HEK293T (cell line): ENCODE results near the gene CHD6.

Source experiments
- BHLHE40 ChIP-seq: fragments of 450-650 bp; IDR thresholded peaks from 2 replicates; pipeline ENCODE4 v1.6.1; 2016; ENCODE audit warnings: mild to moderate bottlenecking, moderate library complexity, borderline replicate concordance
- CTBP1 ChIP-seq: fragments of 450-650 bp; IDR thresholded peaks from 2 replicates; pipeline ENCODE4 v1.6.1; 2016; ENCODE audit warnings: borderline replicate concordance
- FOXK2 ChIP-seq: fragments of 450-650 bp; IDR thresholded peaks from 2 replicates; pipeline ENCODE4 v1.6.1; 2016; ENCODE audit warnings: mild to moderate bottlenecking
- HDGF ChIP-seq: fragments of 450-650 bp; IDR thresholded peaks from 2 replicates; pipeline ENCODE4 v1.6.1; 2017; ENCODE audit warnings: antibody characterized with exemption, borderline replicate concordance
- L3MBTL2 ChIP-seq: fragments of 450-650 bp; conservative IDR thresholded peaks from 2 replicates; pipeline ENCODE4 v1.6.1; 2016; ENCODE audit warnings: mild to moderate bottlenecking
- LEF1 ChIP-seq: fragments of 450-650 bp; IDR thresholded peaks from 2 replicates; pipeline ENCODE4 v1.6.1; 2017; ENCODE audit warnings: mild to moderate bottlenecking, borderline replicate concordance
- SUZ12 ChIP-seq: fragments of 450-650 bp; IDR thresholded peaks from 2 replicates; pipeline ENCODE4 v1.6.1; 2016; ENCODE audit warnings: mild to moderate bottlenecking
- TARDBP ChIP-seq: fragments of 450-650 bp; IDR thresholded peaks from 2 replicates; pipeline ENCODE4 v1.6.1; 2016
- ZNF384 ChIP-seq: fragments of 450-650 bp; IDR thresholded peaks from 2 replicates; pipeline ENCODE4 v1.6.1; 2016

DNA sequence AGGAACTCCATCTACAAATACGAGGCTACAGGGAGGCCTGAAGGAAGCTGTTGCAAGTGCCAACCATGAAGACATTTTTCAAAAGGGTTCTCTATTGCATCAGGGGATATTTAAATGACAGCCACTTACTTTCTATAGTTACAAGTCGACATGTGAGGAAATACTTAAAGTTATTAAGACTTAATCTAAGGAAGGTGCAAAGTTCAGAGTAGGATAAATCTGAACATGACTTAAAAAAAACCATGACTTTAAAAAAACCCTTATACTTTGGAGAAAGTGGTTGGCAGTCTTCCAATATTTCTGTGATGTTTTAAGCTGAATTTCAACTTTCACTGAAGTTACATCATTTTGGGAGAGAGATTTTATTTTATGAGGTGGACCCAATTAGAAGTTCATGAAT is 195.2 kb downstream of the CHD6 start:
- TF ChIP-seq SUZ12, result no peak
- no peak for TF ChIP-seq L3MBTL2
- TF ChIP-seq ZNF384, result no peak
- no peak for TF ChIP-seq FOXK2
- TF ChIP-seq BHLHE40, result no peak
- TF ChIP-seq CTBP1, result no peak
- no peak for TF ChIP-seq TARDBP
- TF ChIP-seq LEF1, result no peak
- no peak for TF ChIP-seq HDGF
